ENCODE results near the gene SERTAD4.

DNA sequence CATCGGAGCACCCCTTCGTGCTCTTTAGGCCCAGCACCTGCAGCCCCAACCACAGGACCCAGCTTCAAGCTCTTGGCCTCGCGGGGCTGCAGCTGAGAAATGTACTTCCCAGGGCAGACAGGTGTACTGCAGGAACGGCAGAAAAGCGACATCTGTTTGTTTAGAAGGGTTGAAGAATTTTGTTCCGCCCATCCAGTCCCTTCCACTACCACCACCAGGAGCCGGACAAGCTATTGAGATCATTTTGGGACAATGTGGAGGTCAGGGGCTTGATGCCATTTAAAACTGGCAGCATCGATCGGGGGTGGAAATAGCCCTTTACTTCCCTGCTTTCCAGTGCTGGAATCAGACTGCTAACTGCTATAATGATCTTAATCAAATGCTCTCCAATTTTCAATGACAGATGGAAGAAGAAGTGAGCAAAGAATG lies 1.7 kb downstream of the SERTAD4 start:
- TF ChIP-seq, protein P1, sequence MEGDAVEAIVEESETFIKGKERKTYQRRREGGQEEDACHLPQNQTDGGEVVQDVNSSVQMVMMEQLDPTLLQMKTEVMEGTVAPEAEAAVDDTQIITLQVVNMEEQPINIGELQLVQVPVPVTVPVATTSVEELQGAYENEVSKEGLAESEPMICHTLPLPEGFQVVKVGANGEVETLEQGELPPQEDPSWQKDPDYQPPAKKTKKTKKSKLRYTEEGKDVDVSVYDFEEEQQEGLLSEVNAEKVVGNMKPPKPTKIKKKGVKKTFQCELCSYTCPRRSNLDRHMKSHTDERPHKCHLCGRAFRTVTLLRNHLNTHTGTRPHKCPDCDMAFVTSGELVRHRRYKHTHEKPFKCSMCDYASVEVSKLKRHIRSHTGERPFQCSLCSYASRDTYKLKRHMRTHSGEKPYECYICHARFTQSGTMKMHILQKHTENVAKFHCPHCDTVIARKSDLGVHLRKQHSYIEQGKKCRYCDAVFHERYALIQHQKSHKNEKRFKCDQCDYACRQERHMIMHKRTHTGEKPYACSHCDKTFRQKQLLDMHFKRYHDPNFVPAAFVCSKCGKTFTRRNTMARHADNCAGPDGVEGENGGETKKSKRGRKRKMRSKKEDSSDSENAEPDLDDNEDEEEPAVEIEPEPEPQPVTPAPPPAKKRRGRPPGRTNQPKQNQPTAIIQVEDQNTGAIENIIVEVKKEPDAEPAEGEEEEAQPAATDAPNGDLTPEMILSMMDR (conservative IDR thresholded peaks at IDR 0.05; ENCODE audit: low read depth in 2 of 2), result no peak
- TF ChIP-seq EZH2phosphoT487 (IDR thresholded peaks at IDR 0.05; ENCODE audit: unreplicated experiment) (no peak), JUNB (IDR thresholded peaks at IDR 0.05; ENCODE audit: unreplicated experiment) (no peak), ZNF114 (CRISPR knock-in tag; IDR thresholded peaks at IDR 0.05) (no peak), POLR2AphosphoS5 (IDR thresholded peaks at IDR 0.05; ENCODE audit: low read depth) (no peak), EZH2 (IDR thresholded peaks at IDR 0.05; ENCODE audit: low read depth, unreplicated experiment) (no peak), CREB1 (CRISPR knock-in tag; IDR thresholded peaks at IDR 0.05; ENCODE audit: low read depth) (no peak), STAT1 (IDR thresholded peaks at IDR 0.05; ENCODE audit: unreplicated experiment) (no peak), NANOG (IDR thresholded peaks at IDR 0.05; ENCODE audit: borderline replicate concordance) (no peak), ZNF331 (CRISPR knock-in tag; IDR thresholded peaks at IDR 0.05; ENCODE audit: low read depth) (no peak)
- TF ChIP-seq, protein P2, sequence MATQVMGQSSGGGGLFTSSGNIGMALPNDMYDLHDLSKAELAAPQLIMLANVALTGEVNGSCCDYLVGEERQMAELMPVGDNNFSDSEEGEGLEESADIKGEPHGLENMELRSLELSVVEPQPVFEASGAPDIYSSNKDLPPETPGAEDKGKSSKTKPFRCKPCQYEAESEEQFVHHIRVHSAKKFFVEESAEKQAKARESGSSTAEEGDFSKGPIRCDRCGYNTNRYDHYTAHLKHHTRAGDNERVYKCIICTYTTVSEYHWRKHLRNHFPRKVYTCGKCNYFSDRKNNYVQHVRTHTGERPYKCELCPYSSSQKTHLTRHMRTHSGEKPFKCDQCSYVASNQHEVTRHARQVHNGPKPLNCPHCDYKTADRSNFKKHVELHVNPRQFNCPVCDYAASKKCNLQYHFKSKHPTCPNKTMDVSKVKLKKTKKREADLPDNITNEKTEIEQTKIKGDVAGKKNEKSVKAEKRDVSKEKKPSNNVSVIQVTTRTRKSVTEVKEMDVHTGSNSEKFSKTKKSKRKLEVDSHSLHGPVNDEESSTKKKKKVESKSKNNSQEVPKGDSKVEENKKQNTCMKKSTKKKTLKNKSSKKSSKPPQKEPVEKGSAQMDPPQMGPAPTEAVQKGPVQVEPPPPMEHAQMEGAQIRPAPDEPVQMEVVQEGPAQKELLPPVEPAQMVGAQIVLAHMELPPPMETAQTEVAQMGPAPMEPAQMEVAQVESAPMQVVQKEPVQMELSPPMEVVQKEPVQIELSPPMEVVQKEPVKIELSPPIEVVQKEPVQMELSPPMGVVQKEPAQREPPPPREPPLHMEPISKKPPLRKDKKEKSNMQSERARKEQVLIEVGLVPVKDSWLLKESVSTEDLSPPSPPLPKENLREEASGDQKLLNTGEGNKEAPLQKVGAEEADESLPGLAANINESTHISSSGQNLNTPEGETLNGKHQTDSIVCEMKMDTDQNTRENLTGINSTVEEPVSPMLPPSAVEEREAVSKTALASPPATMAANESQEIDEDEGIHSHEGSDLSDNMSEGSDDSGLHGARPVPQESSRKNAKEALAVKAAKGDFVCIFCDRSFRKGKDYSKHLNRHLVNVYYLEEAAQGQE (IDR thresholded peaks at IDR 0.05; ENCODE audit: unreplicated experiment), result no peak
- TF ChIP-seq, protein P3, sequence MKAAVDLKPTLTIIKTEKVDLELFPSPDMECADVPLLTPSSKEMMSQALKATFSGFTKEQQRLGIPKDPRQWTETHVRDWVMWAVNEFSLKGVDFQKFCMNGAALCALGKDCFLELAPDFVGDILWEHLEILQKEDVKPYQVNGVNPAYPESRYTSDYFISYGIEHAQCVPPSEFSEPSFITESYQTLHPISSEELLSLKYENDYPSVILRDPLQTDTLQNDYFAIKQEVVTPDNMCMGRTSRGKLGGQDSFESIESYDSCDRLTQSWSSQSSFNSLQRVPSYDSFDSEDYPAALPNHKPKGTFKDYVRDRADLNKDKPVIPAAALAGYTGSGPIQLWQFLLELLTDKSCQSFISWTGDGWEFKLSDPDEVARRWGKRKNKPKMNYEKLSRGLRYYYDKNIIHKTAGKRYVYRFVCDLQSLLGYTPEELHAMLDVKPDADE (IDR thresholded peaks at IDR 0.05), result no peak
- TF ChIP-seq, protein P4, sequence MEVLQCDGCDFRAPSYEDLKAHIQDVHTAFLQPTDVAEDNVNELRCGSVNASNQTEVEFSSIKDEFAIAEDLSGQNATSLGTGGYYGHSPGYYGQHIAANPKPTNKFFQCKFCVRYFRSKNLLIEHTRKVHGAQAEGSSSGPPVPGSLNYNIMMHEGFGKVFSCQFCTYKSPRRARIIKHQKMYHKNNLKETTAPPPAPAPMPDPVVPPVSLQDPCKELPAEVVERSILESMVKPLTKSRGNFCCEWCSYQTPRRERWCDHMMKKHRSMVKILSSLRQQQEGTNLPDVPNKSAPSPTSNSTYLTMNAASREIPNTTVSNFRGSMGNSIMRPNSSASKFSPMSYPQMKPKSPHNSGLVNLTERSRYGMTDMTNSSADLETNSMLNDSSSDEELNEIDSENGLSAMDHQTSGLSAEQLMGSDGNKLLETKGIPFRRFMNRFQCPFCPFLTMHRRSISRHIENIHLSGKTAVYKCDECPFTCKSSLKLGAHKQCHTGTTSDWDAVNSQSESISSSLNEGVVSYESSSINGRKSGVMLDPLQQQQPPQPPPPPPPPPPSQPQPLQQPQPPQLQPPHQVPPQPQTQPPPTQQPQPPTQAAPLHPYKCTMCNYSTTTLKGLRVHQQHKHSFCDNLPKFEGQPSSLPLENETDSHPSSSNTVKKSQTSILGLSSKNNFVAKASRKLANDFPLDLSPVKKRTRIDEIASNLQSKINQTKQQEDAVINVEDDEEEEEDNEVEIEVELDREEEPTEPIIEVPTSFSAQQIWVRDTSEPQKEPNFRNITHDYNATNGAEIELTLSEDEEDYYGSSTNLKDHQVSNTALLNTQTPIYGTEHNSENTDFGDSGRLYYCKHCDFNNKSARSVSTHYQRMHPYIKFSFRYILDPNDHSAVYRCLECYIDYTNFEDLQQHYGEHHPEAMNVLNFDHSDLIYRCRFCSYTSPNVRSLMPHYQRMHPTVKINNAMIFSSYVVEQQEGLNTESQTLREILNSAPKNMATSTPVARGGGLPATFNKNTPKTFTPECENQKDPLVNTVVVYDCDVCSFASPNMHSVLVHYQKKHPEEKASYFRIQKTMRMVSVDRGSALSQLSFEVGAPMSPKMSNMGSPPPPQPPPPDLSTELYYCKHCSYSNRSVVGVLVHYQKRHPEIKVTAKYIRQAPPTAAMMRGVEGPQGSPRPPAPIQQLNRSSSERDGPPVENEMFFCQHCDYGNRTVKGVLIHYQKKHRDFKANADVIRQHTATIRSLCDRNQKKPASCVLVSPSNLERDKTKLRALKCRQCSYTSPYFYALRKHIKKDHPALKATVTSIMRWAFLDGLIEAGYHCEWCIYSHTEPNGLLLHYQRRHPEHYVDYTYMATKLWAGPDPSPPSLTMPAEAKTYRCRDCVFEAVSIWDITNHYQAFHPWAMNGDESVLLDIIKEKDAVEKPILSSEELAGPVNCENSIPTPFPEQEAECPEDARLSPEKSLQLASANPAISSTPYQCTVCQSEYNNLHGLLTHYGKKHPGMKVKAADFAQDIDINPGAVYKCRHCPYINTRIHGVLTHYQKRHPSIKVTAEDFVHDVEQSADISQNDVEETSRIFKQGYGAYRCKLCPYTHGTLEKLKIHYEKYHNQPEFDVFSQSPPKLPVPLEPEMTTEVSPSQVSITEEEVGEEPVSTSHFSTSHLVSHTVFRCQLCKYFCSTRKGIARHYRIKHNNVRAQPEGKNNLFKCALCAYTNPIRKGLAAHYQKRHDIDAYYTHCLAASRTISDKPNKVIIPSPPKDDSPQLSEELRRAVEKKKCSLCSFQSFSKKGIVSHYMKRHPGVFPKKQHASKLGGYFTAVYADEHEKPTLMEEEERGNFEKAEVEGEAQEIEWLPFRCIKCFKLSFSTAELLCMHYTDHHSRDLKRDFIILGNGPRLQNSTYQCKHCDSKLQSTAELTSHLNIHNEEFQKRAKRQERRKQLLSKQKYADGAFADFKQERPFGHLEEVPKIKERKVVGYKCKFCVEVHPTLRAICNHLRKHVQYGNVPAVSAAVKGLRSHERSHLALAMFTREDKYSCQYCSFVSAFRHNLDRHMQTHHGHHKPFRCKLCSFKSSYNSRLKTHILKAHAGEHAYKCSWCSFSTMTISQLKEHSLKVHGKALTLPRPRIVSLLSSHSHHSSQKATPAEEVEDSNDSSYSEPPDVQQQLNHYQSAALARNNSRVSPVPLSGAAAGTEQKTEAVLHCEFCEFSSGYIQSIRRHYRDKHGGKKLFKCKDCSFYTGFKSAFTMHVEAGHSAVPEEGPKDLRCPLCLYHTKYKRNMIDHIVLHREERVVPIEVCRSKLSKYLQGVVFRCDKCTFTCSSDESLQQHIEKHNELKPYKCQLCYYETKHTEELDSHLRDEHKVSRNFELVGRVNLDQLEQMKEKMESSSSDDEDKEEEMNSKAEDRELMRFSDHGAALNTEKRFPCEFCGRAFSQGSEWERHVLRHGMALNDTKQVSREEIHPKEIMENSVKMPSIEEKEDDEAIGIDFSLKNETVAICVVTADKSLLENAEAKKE (CRISPR knock-in tag; IDR thresholded peaks at IDR 0.05), result no peak
